Measurements from ENCODE around the gene TCTN1. TPM values are rescaled to one million over a fixed set of nuclear protein-coding genes. Genes with fewer than 3 reads are reported as not detected.

TCTN1 gene
- total RNA-seq, 4 donors from 2014 or later = 28.5 to 71.2 (median 35.1) TPM

DNA sequence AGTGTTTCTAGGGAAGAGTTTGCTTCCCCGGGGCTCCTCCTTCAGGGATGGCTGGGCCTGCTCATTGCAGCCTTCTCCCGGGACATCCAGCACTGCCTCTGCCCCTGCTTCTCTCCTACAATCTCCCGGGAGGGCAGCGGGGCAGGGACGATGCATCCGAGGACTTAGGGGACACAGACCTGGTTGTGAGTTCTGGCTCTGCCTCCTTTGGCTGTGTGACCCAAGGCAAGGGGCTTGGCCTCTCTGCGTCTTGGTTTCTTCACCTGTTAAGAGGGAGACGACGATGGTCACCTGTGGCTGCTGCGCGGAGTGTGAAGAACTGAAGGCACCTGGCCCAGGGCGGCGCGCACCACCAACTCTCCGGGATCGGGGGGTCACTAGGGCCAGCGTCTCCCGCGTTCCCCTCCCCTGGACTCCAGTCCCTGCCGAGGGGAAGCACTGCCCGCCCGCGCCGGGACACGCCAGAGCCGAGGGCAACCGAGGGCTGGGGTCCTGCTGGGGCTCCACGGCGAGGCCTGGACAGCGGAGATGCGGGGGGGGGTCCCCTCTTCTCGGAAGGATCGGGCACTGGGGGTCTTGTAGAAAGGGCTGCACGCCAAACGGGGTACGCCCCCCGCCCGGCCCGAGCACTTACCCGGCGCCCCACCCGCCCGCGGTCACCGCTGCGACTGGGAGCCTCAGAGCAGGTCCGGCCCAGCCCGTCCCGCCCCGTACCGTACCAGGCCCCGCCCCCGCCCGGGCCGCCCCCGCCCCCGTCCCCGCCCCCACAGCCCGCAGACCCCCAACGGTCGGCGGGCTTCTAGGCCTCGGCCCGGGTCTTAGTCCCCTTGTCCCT, 74.7 kb downstream of the TCTN1 start, which contains the start of gene HVCN1:
TSS of gene HVCN1 (minus strand) at position 670 of the 835 bp plus-strand sequence. CDS start 5,870 bp downstream, outside the sequence.
- Histone ChIP-seq H3K4me1 (peaks cover 5 to 21% (median 18%) of the 10 kb centered on the region in 4 donors), H3K9me3 (no peaks in the 10 kb centered on the region), H3K4me3 (peak within 1 kb of the TSS; percentile 42 to 84 (median 63)), H3K27ac (peak within 1 kb of the TSS; percentile 68 to 83 (median 80)), H3K27me3 (peaks cover 13% of the 10 kb centered on the region), H3K36me3 (no peaks in the 10 kb centered on the region)
- 9% methylated on average over 20 of the region's 64 CpGs; no CpG with 5 or more reads in 1 of the 2 donors for WGBS, 2 donors (ENCODE audit: low coverage in 1 of 2)
- DNase-seq = peak; percentile 59
- intact Hi-C loops (cut with DNase I; ENCODE audit: low total_unique reads) = no loop called here
- in situ Hi-C loops (cut with MboI; ENCODE audit: low pct_ligation_motif_present in 1 of 4, low pct_unique_long_range_greater_than_20kb in 1 of 4, low sequenced_read_pairs in 3 of 4) = no loop called here
- TF ChIP-seq EP300 (IDR thresholded peaks at IDR 0.05; ENCODE audit: low read depth) (no peak), POLR2A (IDR thresholded peaks at IDR 0.05) (no peak), POLR2AphosphoS5 (IDR thresholded peaks at IDR 0.05) (no peak)
- TF ChIP-seq, protein P1, sequence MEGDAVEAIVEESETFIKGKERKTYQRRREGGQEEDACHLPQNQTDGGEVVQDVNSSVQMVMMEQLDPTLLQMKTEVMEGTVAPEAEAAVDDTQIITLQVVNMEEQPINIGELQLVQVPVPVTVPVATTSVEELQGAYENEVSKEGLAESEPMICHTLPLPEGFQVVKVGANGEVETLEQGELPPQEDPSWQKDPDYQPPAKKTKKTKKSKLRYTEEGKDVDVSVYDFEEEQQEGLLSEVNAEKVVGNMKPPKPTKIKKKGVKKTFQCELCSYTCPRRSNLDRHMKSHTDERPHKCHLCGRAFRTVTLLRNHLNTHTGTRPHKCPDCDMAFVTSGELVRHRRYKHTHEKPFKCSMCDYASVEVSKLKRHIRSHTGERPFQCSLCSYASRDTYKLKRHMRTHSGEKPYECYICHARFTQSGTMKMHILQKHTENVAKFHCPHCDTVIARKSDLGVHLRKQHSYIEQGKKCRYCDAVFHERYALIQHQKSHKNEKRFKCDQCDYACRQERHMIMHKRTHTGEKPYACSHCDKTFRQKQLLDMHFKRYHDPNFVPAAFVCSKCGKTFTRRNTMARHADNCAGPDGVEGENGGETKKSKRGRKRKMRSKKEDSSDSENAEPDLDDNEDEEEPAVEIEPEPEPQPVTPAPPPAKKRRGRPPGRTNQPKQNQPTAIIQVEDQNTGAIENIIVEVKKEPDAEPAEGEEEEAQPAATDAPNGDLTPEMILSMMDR (IDR thresholded peaks at IDR 0.05) = no peak

DNA sequence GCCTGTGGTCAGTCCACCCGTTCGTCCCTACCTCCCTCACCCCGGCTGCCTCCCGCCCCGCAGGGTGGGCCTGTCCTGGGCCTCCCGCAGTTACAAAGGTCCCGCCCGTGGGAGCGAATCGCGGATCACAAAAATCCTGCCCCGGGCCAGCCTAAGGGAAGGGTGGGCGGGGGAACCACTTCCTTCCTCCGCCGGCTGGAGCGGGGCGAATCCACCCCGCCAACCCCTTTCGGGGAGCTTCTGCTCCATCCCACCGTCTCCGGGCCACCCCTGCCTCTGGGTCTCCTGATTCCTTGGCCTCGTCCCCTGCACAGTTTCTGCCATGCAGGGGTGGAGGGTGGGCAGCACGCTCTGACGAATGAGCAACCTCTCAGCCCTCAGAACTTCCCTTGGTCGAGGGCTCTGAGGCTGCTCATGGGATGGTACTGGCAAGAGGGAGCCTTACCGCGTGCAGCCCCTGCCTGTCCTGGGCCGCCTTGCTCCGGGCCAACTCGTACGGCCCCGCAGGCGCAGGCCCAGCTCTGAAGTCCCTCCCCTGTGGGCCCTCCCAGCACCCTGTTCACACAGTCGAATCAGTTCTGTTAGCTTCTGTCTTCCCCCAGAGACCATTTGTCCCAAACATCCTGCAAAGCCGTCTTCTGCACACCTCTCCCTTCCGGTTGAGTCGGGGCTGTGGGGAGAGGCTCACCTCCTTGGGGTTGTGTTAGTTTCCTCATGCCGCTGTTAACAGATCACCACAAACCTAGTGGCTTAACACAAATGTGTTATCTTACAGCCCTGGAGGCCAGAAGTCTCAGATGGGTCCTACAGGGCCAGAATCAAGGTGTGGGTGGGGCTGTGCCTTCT, 75.6 kb downstream of the TCTN1 start:
- 4 to 13% methylated on average over 3 to 35 of the region's 38 CpGs for WGBS, 2 donors (ENCODE audit: low coverage in 1 of 2)
- DNase-seq = peak; percentile 60
- in situ Hi-C loops (cut with MboI; ENCODE audit: low pct_ligation_motif_present in 1 of 4, low pct_unique_long_range_greater_than_20kb in 1 of 4, low sequenced_read_pairs in 3 of 4) (no loop called here), intact Hi-C loops (cut with DNase I; ENCODE audit: low total_unique reads) (no loop called here)
- Histone ChIP-seq H3K27ac (peak overlapping the region; percentile 68 to 83 (median 80)), H3K4me3 (peak overlapping the region; percentile 42 to 84 (median 63)), H3K36me3 (no peaks in the 10 kb centered on the region), H3K4me1 (peaks cover 5 to 21% (median 18%) of the 10 kb centered on the region in 4 donors), H3K27me3 (peaks cover 13% of the 10 kb centered on the region), H3K9me3 (no peaks in the 10 kb centered on the region)
- no peak for TF ChIP-seq POLR2A (IDR thresholded peaks at IDR 0.05)
- TF ChIP-seq EP300 (IDR thresholded peaks at IDR 0.05; ENCODE audit: low read depth) = no peak
- TF ChIP-seq, protein P1 (IDR thresholded peaks at IDR 0.05) = no peak
- no peak for TF ChIP-seq POLR2AphosphoS5 (IDR thresholded peaks at IDR 0.05)

DNA sequence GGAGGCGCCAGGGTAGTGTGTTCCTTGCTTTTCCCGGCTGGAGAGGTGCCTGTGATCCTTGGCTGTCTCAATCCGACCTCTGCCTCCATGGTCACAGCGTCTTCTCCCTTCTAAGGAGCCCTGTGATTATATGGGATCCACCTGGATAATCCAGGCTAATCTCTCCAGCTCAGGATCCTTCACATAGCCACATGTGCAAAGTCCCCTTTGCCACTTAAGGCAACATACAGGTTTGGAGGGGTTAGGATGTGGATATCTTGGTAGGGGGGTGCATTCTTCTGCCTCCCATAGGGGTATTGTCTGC, 76.2 kb downstream of the TCTN1 start:
- TF ChIP-seq EP300 (IDR thresholded peaks at IDR 0.05; ENCODE audit: low read depth) (no peak), POLR2AphosphoS5 (IDR thresholded peaks at IDR 0.05) (no peak), POLR2A (IDR thresholded peaks at IDR 0.05) (no peak)
- TF ChIP-seq, protein P1 (IDR thresholded peaks at IDR 0.05) = no peak
- no peak for DNase-seq
- H3K27me3 ChIP-seq = peaks cover 13% of the 10 kb centered on the region
- no peaks in the 10 kb centered on the region for H3K36me3 ChIP-seq
- H3K27ac ChIP-seq = peak overlapping the region; percentile 68 to 83 (median 80)
- peaks cover 5 to 21% (median 18%) of the 10 kb centered on the region in 4 donors for H3K4me1 ChIP-seq
- in situ Hi-C loops (cut with MboI; ENCODE audit: low pct_ligation_motif_present in 1 of 4, low pct_unique_long_range_greater_than_20kb in 1 of 4, low sequenced_read_pairs in 3 of 4) = no loop called here
- no peaks in the 10 kb centered on the region for H3K9me3 ChIP-seq
- intact Hi-C loops (cut with DNase I; ENCODE audit: low total_unique reads) = no loop called here
- no peak overlapping the region for H3K4me3 ChIP-seq
- WGBS, 2 donors (ENCODE audit: low coverage in 1 of 2) = 62% methylated on average over 4 of the region's 4 CpGs; no CpG with 5 or more reads in 1 of the 2 donors

DNA sequence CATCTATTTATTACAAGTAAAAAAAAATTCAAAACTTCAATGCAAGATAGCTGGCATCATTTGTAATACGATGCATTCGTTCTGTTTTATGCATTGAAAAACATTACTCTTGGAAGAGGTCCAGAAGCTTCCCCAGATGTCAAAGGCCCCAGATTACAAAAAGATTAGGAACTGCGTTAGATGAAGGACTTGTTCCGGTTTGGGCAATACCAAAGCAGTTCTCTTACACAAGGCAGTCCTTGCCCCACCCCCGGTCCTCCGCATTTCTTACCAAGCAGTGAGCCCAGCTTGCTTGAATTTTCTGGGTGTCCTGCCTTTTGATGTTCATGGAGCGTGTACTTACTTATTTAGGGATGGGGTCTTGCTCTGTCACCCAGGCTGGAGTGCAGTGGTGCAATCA, 79.8 kb downstream of the TCTN1 start:
- WGBS, 2 donors (ENCODE audit: low coverage in 1 of 2) = 73 to 74% methylated on average over 6 to 7 of the region's 7 CpGs
- peak overlapping the region; percentile 52 to 64 (median 60) for H3K27ac ChIP-seq
- no peaks in the 10 kb centered on the region for H3K36me3 ChIP-seq
- H3K4me1 ChIP-seq = peaks cover 0 to 21% (median 12%) of the 10 kb centered on the region in 4 donors
- intact Hi-C loops (cut with DNase I; ENCODE audit: low total_unique reads) = no loop called here
- H3K9me3 ChIP-seq = no peaks in the 10 kb centered on the region
- no peak for DNase-seq
- no peaks in the 10 kb centered on the region for H3K27me3 ChIP-seq
- in situ Hi-C loops (cut with MboI; ENCODE audit: low pct_ligation_motif_present in 1 of 4, low pct_unique_long_range_greater_than_20kb in 1 of 4, low sequenced_read_pairs in 3 of 4) = no loop called here
- no peak overlapping the region for H3K4me3 ChIP-seq
- TF ChIP-seq EP300 (IDR thresholded peaks at IDR 0.05; ENCODE audit: low read depth) = no peak
- TF ChIP-seq POLR2AphosphoS5 (IDR thresholded peaks at IDR 0.05) = no peak
- TF ChIP-seq, protein P1 (IDR thresholded peaks at IDR 0.05) = no peak
